GM21367 (cell line): ENCODE measurements around the gene C2orf72.
"Not testable (repeated sequence)": the region's sequence is repeated elsewhere in the genome, so short reads cannot be mapped to it uniquely, and the experiment has no call there.

Experiments used
- ATAC-seq: cut with Tn5 transposase; IDR thresholded peaks from one replicate; pipeline ENCODE4 v1.9.1; 2021; ENCODE audit not compliant: unreplicated experiment

The C2orf72 gene

GRCh38 chr2:231067531-231067930 is 30.2 kb downstream of the C2orf72 start:
- ATAC-seq, result not testable (repeated sequence)

GRCh38 chr2:231068525-231069222 is 31.4 kb downstream of the C2orf72 start:
- no peak for ATAC-seq

- no peak for ATAC-seq
Observed at GRCh38 chr2:231069379-231070054, 32.2 kb downstream of the C2orf72 start.

- no peak for ATAC-seq
Observed at GRCh38 chr2:231084565-231084964, 47.2 kb downstream of the C2orf72 start.

GRCh38 chr2:231088754-231089153 is 51.4 kb downstream of the C2orf72 start:
- ATAC-seq, result no peak

- no peak for ATAC-seq
Observed at GRCh38 chr2:231093933-231094332, 56.6 kb downstream of the C2orf72 start.

GRCh38 chr2:231094736-231095346 is 57.5 kb downstream of the C2orf72 start:
- ATAC-seq, result no peak
